ENCODE results near the gene GRAMD2B.

GRAMD2B gene

GRCh38 chr5:126542441-126542840, 119.2 kb downstream of the GRAMD2B start:
- no peak for DNase-seq (ENCODE audit: low spot score)

GRCh38 chr5:126543009-126543408, 119.8 kb downstream of the GRAMD2B start:
- no peak for DNase-seq (ENCODE audit: low spot score)

GRCh38 chr5:126543660-126544059, 120.5 kb downstream of the GRAMD2B start:
- no peak for DNase-seq (ENCODE audit: low spot score)

Measured in activated CD4-positive, alpha-beta T cell treated with anti-CD3 and anti-CD28 coated beads, Interleukin-2, Interleukin-4, amounts not matched to agents 100 ng/mL and 50 ng/mL, durations not matched to agents 16 hours and 8 hours (primary cell).